Activated naive CD4-positive, alpha-beta T cell treated with anti-CD3 and anti-CD28 coated beads, Interleukin-2, amount 10 ng/mL, durations not matched to agents 7 days and 5 days (primary cell): ENCODE results near the gene HOXA1.

Experiments
- CTCF ChIA-PET: fragments of 350-600 bp; sonication (Branson Sonifier 250); formaldehyde crosslinking; loops from one replicate; lab custom pipeline; 2021; ENCODE audit warnings: antibody characterized with exemption; lab: Charles Lee
- DNase-seq: peaks from one replicate; pipeline ENCODE4 v3.0.0-alpha.2; 2020
- H3K27ac Mint-ChIP-seq: one replicate; pipeline ENCODE4 v1.8.0; 2021; ENCODE audit warnings: mild to moderate bottlenecking, moderate library complexity, mixed read lengths
- H3K27me3 Mint-ChIP-seq: one replicate; pipeline ENCODE4 v1.8.0; 2021; ENCODE audit warnings: mild to moderate bottlenecking, mixed read lengths
- H3K36me3 Mint-ChIP-seq: one replicate; pipeline ENCODE4 v1.8.0; 2021; ENCODE audit warnings: mixed read lengths
- H3K4me1 Mint-ChIP-seq: one replicate; pipeline ENCODE4 v1.8.0; 2021; ENCODE audit warnings: mixed read lengths
- H3K4me3 Mint-ChIP-seq: one replicate; pipeline ENCODE4 v1.8.0; 2021; ENCODE audit warnings: mild to moderate bottlenecking, moderate library complexity, mixed read lengths
- H3K9me3 Mint-ChIP-seq: one replicate; pipeline ENCODE4 v1.8.0; 2021; ENCODE audit warnings: mixed read lengths

Gene HOXA1

DNA sequence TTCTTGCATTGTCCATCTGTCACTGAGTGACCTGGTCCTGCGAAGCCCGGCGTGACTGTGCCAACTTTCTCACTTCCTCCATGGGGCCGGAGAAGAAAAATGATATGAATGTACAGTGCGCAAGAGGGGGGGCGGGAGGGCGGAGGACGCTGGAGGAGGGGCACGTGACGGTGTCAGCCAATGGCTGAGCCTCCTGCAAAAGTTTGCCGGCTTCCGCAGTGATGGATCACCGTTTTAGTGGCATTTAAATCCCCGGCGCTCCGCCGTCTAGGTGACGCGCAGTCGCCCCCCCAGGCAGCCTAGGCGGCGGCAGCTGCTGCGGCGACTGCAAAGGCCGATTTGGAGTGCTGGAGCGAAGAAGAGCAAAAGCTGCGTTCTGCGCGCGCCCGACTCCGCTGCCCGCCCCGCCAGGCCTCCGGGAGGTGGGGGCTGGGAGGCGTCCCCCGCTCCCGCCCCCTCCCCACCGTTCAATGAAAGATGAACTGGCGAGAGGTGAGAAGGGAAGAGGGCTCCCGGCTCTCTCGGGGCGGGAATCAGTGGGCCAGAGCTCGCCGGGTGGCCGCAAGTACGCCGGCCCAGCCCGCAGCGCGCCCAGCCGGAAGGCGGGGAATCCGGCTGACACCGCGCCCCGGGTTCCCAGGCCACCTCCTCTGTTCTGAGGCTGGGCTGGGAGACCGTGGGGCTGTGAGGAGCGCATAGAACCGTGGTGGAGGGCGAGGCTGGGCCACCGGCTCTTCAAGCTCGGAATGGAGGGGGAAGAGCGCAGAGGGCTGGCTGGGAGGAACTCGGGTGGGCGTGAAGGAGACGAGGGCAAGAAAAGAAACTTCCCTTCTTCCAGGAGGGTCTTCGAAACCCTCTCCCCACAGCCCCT lies at the start of gene HOXA1:
HOXA1 (minus strand) TSS at position 104 of the 871 bp plus-strand sequence; CDS start at position 16, 88 bp downstream.
- peak within 1 kb of the TSS; percentile 83 for H3K4me3 Mint-ChIP-seq
- CTCF ChIA-PET = interaction anchor here (0.7 to 1.6 kb wide), 4 partner anchors 55 to 237 kb away, joined by 3 to 6 read pairs (median 4); partner anchors contain the start of gene HOXA3
- peaks cover 95% of the 10 kb centered on the region for H3K27me3 Mint-ChIP-seq
- DNase-seq = peak; percentile 83
- peaks cover 6% of the 10 kb centered on the region for H3K36me3 Mint-ChIP-seq
- H3K4me1 Mint-ChIP-seq = peaks cover 19% of the 10 kb centered on the region
- peak within 1 kb of the TSS; percentile 82 for H3K27ac Mint-ChIP-seq
- H3K9me3 Mint-ChIP-seq = no peaks in the 10 kb centered on the region

DNA sequence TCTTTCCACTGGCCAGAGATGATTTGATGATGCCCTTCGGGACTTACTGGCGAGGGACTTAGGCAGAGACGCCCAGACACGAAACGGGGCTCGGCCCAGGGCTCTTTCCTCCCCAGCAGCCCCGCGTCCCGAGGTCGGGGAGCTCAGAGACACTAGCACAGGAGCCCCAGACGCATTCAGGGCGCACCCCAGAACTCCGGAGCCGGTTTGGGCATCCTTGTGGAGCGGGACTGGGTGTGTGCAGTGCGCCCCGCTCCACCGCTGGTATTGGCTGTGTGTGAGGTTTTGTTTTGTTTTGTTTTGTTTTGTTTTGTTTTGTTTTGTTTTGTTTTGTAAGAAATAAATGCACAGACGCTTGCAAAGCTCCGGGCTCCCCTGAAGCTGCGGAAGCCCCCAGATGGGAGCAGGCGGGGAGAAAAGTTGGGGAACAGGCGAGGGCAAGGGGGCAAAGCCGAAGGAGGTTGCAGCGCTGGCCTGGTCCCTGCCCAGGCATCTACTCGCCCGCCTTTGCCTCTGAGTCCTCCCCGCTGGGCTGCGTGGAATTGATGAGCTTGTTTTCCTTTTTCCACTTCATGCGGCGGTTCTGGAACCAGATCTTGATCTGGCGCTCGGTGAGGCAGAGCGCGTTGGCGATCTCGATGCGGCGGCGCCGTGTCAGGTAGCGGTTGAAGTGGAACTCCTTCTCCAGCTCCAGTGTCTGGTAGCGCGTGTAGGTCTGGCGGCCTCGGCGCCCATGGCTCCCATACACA lies 49.5 kb upstream of the HOXA1 start:
- Mint-ChIP-seq H3K4me3 (no peak overlapping the region), H3K9me3 (no peaks in the 10 kb centered on the region), H3K27me3 (peaks cover 84% of the 10 kb centered on the region), H3K36me3 (no peaks in the 10 kb centered on the region), H3K27ac (no peak overlapping the region), H3K4me1 (peaks cover 7% of the 10 kb centered on the region)
- DNase-seq = no peak
- CTCF ChIA-PET = no interaction called here

DNA sequence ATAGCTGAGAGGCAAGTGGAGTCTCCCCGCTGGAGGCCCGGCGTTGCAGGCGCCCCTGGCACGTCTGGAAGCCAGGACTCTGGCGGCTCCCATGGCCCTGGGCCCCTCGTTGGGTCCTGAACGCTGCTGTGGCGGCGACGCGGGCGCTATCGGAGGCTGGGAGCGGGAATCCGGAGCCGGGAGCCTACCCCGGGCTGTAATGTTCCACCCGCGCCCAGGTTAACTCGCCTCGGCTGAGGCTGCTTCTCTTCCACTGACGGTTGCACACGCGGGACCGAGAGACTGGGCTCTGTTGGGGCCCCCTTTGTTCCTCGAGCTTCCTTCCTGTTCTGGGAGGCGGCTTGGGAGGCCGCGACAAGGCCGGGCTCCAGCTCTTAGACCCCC lies 49.0 kb upstream of the HOXA1 start:
- no peak for DNase-seq
- CTCF ChIA-PET = interaction anchor here (1.0 kb wide), 1 partner anchor 479 kb away, joined by 3 read pairs; no protein-coding TSS in a partner anchor
- Mint-ChIP-seq H3K9me3 (no peaks in the 10 kb centered on the region), H3K27ac (no peak overlapping the region), H3K4me3 (no peak overlapping the region), H3K36me3 (no peaks in the 10 kb centered on the region), H3K27me3 (peaks cover 79% of the 10 kb centered on the region), H3K4me1 (peaks cover 6% of the 10 kb centered on the region)

DNA sequence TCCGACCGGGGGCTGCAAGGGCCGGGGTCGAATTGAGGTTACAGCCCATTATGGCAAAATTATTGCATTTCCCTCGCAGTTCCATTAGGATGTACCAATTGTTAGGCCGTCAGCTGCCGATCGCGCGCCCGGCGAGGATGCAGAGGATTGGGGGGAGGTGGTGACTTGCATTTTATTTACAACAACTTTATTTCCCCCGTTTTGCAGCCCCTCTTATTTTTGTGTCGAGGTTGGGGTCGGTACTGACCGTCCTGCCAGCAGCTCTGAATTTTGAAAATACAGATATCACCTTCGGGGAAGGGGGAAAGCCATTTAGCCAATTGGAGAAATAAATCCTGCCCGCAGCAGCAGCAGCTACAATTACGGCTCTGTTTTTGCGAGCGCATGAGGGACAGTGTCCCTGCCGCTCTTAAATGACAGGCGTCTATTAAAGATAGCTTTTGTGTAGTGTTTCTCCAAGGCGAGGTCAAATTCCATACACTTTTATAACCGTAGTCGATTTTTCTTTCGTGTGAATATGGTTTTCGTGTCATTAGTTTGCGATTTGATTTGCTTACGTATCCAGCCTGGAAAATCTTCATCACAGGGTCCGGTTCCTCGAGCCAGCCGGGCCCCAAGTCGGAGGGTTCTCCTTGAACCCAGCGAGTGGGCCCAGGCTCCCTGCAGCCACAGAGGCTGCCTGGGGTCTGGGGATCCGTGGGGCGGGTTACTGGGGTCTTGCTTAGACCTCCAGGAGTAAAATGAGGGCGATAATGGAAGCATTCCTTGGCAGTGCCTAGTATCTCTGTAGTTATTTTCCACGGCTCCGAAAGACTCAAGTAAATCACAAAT lies 48.4 kb upstream of the HOXA1 start:
- H3K4me3 Mint-ChIP-seq = no peak overlapping the region
- no peaks in the 10 kb centered on the region for H3K36me3 Mint-ChIP-seq
- H3K4me1 Mint-ChIP-seq = peaks cover 6% of the 10 kb centered on the region
- H3K9me3 Mint-ChIP-seq = no peaks in the 10 kb centered on the region
- peaks cover 73% of the 10 kb centered on the region for H3K27me3 Mint-ChIP-seq
- no peak for DNase-seq
- CTCF ChIA-PET = interaction anchor here (0.6 to 1.0 kb wide), 2 partner anchors 462 to 479 kb away, joined by 3 read pairs; no protein-coding TSS in a partner anchor
- no peak overlapping the region for H3K27ac Mint-ChIP-seq

DNA sequence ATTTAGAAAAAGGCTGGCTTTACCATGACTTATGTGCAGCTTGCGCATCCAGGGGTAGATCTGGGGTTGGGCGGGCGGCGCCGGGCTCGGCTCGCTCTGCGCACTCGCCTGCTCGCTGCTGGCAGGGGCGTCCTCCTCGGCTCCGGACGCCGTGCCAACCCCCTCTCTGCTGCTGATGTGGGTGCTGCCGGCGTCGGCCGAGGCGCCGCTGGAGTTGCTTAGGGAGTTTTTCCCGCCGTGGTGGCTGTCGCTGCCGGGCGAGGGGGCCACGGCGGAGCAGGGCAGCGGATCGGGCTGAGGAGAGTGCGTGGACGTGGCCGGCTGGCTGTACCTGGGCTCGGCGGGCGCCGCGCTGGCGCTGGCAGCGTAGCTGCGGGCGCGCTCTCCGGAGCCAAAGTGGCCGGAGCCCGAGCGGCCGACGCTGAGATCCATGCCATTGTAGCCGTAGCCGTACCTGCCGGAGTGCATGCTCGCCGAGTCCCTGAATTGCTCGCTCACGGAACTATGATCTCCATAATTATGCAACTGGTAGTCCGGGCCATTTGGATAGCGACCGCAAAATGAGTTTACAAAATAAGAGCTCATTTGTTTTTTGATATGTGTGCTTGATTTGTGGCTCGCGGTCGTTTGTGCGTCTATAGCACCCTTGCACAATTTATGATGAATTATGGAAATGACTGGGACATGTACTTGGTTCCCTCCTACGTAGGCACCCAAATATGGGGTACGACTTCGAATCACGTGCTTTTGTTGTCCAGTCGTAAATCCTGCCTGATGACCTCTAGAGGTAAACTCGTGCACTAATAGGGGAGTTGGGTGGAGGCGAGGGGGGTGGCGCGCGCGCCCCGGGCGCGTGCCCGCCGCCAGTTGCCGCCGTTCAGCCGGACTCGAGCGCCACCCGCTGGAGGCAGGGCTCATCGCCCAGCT lies 47.5 kb upstream of the HOXA1 start, which contains the start of gene HOXA5:
HOXA5 (minus strand) TSS at position 659 of the 927 bp plus-strand sequence; CDS start at position 585, 74 bp downstream.
- DNase-seq = no peak
- Mint-ChIP-seq H3K27me3 (peaks cover 72% of the 10 kb centered on the region), H3K27ac (no peak within 1 kb of the TSS), H3K4me3 (no peak within 1 kb of the TSS), H3K4me1 (peaks cover 3% of the 10 kb centered on the region), H3K36me3 (no peaks in the 10 kb centered on the region), H3K9me3 (no peaks in the 10 kb centered on the region)
- CTCF ChIA-PET = interaction anchor here (0.6 to 1.0 kb wide), 3 partner anchors 290 to 478 kb away, joined by 3 read pairs; no protein-coding TSS in a partner anchor

DNA sequence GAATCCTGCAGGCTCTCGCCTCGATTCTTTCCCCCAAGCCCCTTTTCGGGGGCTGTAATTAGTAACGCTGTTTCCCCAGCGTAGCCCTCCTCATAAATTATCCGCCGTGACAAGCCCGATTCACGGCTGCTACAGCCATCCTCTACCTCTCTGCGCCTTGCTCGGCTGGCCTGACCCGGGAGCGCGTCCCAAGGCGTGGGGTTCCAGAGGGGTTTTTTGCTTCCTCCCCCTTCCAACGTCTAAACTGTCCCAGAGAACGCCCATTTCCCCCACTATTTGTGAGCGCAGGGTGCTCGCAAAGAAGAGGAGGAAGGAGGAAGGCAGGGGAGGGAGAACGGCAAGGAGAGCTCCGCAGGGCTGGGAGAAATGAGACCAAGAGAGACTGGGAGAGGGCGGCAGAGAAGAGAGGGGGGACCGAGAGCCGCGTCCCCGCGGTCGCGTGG lies 46.8 kb upstream of the HOXA1 start:
- H3K27me3 Mint-ChIP-seq = peaks cover 69% of the 10 kb centered on the region
- H3K4me3 Mint-ChIP-seq = no peak overlapping the region
- no peaks in the 10 kb centered on the region for H3K36me3 Mint-ChIP-seq
- no peak overlapping the region for H3K27ac Mint-ChIP-seq
- H3K9me3 Mint-ChIP-seq = no peaks in the 10 kb centered on the region
- CTCF ChIA-PET = interaction anchor here (0.9 kb wide), 1 partner anchor 289 kb away, joined by 3 read pairs; no protein-coding TSS in a partner anchor
- DNase-seq = no peak
- H3K4me1 Mint-ChIP-seq = no peaks in the 10 kb centered on the region

DNA sequence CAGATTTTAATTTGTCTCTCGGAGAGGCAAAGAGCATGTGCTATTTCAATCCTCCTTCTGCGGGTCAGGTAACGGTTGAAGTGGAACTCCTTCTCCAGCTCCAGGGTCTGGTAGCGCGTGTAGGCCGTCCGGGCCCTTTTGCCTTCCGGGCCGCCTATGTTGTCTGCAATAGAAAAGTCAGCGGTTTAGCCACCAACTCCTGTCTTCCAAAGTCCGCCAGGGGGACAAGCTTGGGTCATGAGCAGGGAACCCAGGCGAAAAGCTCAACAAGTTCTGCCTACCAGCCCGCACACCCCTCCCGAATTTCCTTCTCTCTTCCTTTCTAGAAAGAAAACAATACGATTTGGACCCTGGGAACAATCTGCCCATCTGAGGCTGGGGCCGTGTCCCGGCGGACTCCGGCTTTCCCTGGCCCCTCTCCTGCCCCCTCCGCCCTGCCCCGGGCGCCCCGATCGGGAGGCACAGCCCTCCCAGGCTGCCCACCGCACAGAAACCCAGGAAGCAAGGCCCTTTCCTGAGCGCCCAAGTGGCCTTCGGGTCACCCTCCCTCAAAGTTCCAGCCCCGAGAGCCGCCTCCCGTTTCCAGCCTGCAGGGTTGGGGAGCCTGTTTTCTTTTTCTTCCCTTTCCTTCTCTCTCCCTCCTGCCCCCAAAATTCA lies 46.3 kb upstream of the HOXA1 start:
- no peak overlapping the region for H3K27ac Mint-ChIP-seq
- no peaks in the 10 kb centered on the region for H3K4me1 Mint-ChIP-seq
- H3K4me3 Mint-ChIP-seq = no peak overlapping the region
- CTCF ChIA-PET = no interaction called here
- H3K27me3 Mint-ChIP-seq = peaks cover 69% of the 10 kb centered on the region
- no peak for DNase-seq
- no peaks in the 10 kb centered on the region for H3K36me3 Mint-ChIP-seq
- no peaks in the 10 kb centered on the region for H3K9me3 Mint-ChIP-seq

DNA sequence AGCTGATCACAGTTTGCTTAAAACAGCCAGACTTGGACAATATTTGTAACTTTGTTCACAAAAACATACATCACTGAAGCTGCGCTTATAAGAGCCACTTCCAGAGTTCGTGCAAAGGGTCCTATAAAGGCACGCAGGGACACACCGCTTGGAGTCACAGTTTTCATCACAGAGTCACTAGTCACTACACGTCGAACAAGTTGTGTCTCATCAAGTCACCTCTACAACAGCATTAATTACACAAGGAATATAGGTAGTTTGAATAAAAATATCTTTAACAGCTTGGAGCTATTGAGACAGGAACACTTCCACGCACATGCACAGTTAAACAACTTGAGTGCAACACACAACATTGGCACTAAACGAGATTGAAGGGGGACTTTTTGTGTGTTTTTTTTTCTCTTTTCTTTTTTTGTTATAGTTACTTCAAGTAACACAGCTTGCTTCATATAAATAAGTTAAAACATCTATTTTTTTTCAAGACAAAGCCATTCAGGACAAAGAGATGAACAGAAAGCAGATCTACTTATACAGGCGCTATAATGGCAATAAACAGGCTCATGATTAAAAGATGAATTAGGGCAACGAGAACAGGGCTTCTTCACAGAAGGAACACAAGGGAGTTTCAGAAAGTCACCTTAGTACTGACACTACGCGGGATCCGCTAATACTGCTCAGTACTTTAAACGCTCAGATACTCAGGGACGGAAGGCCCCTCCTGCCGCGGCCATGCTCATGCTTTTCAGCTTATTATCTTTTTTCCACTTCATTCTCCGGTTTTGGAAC lies 45.5 kb upstream of the HOXA1 start:
- Mint-ChIP-seq H3K27me3 (peaks cover 68% of the 10 kb centered on the region), H3K27ac (no peak overlapping the region), H3K9me3 (no peaks in the 10 kb centered on the region), H3K4me1 (no peaks in the 10 kb centered on the region), H3K4me3 (no peak overlapping the region), H3K36me3 (no peaks in the 10 kb centered on the region)
- no peak for DNase-seq
- CTCF ChIA-PET = no interaction called here

DNA sequence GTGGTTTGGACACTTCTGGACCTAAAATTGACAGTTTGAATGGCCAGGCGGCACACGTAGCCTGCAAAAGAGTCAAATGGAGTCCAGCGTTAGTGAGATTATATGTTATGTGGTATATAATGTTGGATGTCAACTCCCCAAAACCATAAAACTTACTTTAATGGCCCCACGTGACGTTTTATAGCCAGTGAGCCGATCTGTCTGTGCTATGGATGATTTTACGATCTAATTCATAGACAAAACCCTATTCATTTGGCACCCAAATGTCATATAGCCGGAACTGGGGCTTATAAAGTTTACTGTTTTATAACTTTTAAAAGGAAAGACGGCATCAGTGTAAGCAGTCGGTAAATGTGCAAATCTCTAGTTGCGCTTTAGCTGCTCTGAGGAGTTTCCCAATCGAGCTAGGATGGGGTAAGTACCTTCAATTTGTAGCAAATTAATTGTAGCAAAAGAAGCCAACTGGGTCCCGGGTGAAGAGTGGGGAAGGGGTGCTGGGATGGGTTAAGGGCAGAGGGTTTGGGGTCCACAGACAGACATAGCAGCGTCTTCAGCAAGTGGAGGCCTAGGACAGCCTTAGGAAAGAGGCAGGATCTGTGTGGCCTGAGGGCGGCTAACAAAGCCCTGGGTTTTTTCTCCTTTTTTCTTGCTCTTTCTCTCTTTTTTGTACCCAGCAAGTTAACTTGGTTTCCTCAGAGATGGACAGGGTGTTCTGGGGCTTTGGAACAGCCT lies 44.5 kb upstream of the HOXA1 start:
- Mint-ChIP-seq H3K27me3 (peaks cover 63% of the 10 kb centered on the region), H3K27ac (no peak overlapping the region), H3K9me3 (no peaks in the 10 kb centered on the region), H3K4me1 (peaks cover 2% of the 10 kb centered on the region), H3K36me3 (no peaks in the 10 kb centered on the region), H3K4me3 (no peak overlapping the region)
- DNase-seq = no peak
- CTCF ChIA-PET = no interaction called here

DNA sequence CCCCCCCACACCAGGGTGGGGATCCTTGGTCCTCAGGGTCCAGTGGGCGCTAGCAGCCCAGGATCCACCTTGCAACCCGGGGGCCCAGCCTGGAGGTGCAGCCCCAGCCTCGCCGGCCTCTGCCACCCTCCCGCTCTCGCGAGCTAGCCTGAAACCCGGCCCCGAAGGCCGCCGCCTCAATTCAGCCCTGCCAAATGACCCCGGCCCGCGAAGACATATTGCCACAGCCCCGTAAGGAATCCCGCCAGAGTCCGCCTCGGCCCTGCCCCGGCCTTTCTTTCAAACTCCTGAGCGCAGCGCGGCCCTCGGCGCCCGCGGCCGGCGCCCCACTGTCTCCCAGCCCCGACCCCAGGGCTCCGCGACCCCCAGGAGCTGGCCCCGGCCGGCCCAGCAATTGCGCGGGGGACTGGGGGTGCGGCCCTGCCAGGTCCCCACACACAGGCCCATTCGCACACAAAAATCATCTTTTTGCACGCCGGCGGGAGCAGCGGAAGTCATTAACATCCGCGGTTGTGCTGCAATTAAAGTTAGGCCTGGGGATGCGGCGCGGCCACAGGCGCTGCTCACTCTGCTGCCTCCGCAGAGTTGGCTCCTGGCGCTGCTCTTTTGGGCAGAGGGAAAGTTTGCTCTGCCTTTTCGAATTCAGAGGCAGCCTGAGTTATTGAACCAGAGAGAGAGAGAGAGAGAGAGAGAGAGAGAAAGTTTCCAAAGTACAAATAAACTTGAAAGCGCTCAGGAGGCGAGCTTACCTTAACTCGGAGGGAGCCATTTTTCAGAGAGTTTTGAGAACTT lies 43.7 kb upstream of the HOXA1 start:
- DNase-seq = no peak
- peaks cover 62% of the 10 kb centered on the region for H3K27me3 Mint-ChIP-seq
- H3K27ac Mint-ChIP-seq = no peak overlapping the region
- peaks cover 8% of the 10 kb centered on the region for H3K4me1 Mint-ChIP-seq
- H3K36me3 Mint-ChIP-seq = no peaks in the 10 kb centered on the region
- H3K4me3 Mint-ChIP-seq = no peak overlapping the region
- CTCF ChIA-PET = no interaction called here
- H3K9me3 Mint-ChIP-seq = no peaks in the 10 kb centered on the region

DNA sequence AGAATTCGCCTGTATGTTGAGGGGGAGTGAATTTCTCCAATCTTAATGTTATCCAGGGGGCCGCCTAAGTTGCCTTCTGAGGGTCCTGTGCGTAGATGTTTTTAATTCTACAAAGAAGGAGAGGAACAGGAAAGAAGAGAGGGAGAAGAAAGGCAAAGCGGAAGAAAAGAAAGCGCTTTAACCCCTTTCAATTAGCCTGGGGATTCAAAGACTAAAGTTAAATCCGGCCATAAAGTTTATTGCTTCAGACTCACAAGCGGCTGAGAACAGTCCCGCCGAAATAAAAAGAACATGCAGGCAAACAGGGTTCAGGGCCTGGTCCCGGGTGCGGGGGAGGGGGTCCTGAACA lies 43.2 kb upstream of the HOXA1 start:
- Mint-ChIP-seq H3K27me3 (peaks cover 62% of the 10 kb centered on the region), H3K36me3 (no peaks in the 10 kb centered on the region), H3K4me3 (no peak overlapping the region), H3K27ac (no peak overlapping the region), H3K9me3 (no peaks in the 10 kb centered on the region), H3K4me1 (peaks cover 14% of the 10 kb centered on the region)
- no peak for DNase-seq
- CTCF ChIA-PET = no interaction called here
